ENCODE data around the gene ZNF467. TPM values are rescaled to one million over a fixed set of nuclear protein-coding genes. Genes with fewer than 3 reads are reported as not detected.

The ZNF467 gene
- total and polyA plus RNA-seq, 2 experiments from 2014 or later = 0.10 to 0.40 TPM

DNA sequence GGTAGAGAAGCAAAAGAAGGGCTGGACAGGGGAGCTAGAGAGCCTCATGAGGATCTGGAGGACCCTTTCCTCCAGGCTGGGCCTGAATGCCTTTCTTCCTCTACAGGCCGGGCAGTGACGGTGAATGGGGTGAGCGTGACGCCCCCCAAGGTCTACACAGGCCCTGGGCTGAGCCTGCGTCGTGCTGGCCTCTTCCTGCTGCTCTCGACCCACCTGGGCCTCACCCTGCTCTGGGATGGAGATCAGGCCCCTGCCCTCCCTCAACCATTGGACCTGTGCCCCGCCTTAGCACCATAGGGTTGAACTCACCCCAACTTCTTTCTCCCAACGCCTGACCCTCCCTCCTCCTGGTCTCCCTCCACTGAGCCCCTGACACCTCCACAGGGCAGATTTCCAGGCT is 12.6 kb upstream of the ZNF467 start:
- Histone ChIP-seq H3K79me2 (replicated peaks; ENCODE audit: insufficient read depth) (no peaks in the 10 kb centered on the region), H3K27ac (ENCODE audit: low read depth) (no peak overlapping the region), H3K4me3 (no peak overlapping the region), H3K36me3 (ENCODE audit: insufficient read depth) (no peaks in the 10 kb centered on the region), H3F3A (replicated peaks; ENCODE audit: low read depth) (no peaks in the 10 kb centered on the region), H3K9me2 (ENCODE audit: insufficient read depth) (no peaks in the 10 kb centered on the region), H2AFZ (no peak overlapping the region), H3K27me3 (ENCODE audit: insufficient read depth) (peaks cover 25% of the 10 kb centered on the region), H3K4me1 (ENCODE audit: insufficient read depth) (no peaks in the 10 kb centered on the region; the same call in 1 of the 2 replicates), H3K4me2 (no peak overlapping the region), H4K20me1 (replicated peaks; ENCODE audit: insufficient read depth) (no peaks in the 10 kb centered on the region)
- Mint-ChIP-seq H3K4me3 (no peak overlapping the region), H3K27me3 (ENCODE audit: insufficient read depth, low read depth, poor library complexity) (peaks cover 37% of the 10 kb centered on the region), H3K4me1 (peaks cover 12% of the 10 kb centered on the region), H3K27ac (no peak overlapping the region), H3K9me3 (no peaks in the 10 kb centered on the region), H3K36me3 (ENCODE audit: low read depth) (no peaks in the 10 kb centered on the region)
- DNase-seq (ENCODE audit: low spot score) (no peak), ATAC-seq (no peak)
- TF ChIP-seq ZNF114 (CRISPR knock-in tag; IDR thresholded peaks at IDR 0.05) (no peak), ETS1 (IDR thresholded peaks at IDR 0.05) (no peak), JUNB (IDR thresholded peaks at IDR 0.05; ENCODE audit: unreplicated experiment) (no peak), STAT1 (IDR thresholded peaks at IDR 0.05; ENCODE audit: unreplicated experiment) (no peak)

GRCh38 chr7:149785402-149785801 is 12.0 kb upstream of the ZNF467 start:
- Histone ChIP-seq H4K20me1 (replicated peaks; ENCODE audit: insufficient read depth) (no peaks in the 10 kb centered on the region), H2AFZ (no peak overlapping the region), H3K4me2 (no peak overlapping the region), H3F3A (replicated peaks; ENCODE audit: low read depth) (no peaks in the 10 kb centered on the region), H3K4me3 (no peak overlapping the region), H3K27ac (ENCODE audit: low read depth) (no peak overlapping the region), H3K4me1 (ENCODE audit: insufficient read depth) (no peaks in the 10 kb centered on the region; the same call in 1 of the 2 replicates), H3K36me3 (ENCODE audit: insufficient read depth) (no peaks in the 10 kb centered on the region), H3K79me2 (replicated peaks; ENCODE audit: insufficient read depth) (no peaks in the 10 kb centered on the region), H3K9me2 (ENCODE audit: insufficient read depth) (no peaks in the 10 kb centered on the region), H3K27me3 (ENCODE audit: insufficient read depth) (peaks cover 19% of the 10 kb centered on the region)
- Mint-ChIP-seq H3K36me3 (ENCODE audit: low read depth) (no peaks in the 10 kb centered on the region), H3K4me3 (no peak overlapping the region), H3K4me1 (peaks cover 10% of the 10 kb centered on the region), H3K27ac (no peak overlapping the region), H3K27me3 (ENCODE audit: insufficient read depth, low read depth, poor library complexity) (peaks cover 33% of the 10 kb centered on the region), H3K9me3 (no peaks in the 10 kb centered on the region)
- DNase-seq (ENCODE audit: low spot score) (no peak), ATAC-seq (no peak)
- TF ChIP-seq ETS1 (IDR thresholded peaks at IDR 0.05) = no peak
- no peak for TF ChIP-seq CREB1 (CRISPR knock-in tag; IDR thresholded peaks at IDR 0.05; ENCODE audit: low read depth)
- TF ChIP-seq ZNF331 (CRISPR knock-in tag; IDR thresholded peaks at IDR 0.05; ENCODE audit: low read depth) = no peak
- TF ChIP-seq EZH2phosphoT487 (IDR thresholded peaks at IDR 0.05; ENCODE audit: unreplicated experiment) = no peak
- no peak for TF ChIP-seq EZH2 (IDR thresholded peaks at IDR 0.05; ENCODE audit: low read depth, unreplicated experiment)
- no peak for TF ChIP-seq JUNB (IDR thresholded peaks at IDR 0.05; ENCODE audit: unreplicated experiment)
- no peak for TF ChIP-seq NANOG (IDR thresholded peaks at IDR 0.05; ENCODE audit: borderline replicate concordance)
- TF ChIP-seq, protein P1, sequence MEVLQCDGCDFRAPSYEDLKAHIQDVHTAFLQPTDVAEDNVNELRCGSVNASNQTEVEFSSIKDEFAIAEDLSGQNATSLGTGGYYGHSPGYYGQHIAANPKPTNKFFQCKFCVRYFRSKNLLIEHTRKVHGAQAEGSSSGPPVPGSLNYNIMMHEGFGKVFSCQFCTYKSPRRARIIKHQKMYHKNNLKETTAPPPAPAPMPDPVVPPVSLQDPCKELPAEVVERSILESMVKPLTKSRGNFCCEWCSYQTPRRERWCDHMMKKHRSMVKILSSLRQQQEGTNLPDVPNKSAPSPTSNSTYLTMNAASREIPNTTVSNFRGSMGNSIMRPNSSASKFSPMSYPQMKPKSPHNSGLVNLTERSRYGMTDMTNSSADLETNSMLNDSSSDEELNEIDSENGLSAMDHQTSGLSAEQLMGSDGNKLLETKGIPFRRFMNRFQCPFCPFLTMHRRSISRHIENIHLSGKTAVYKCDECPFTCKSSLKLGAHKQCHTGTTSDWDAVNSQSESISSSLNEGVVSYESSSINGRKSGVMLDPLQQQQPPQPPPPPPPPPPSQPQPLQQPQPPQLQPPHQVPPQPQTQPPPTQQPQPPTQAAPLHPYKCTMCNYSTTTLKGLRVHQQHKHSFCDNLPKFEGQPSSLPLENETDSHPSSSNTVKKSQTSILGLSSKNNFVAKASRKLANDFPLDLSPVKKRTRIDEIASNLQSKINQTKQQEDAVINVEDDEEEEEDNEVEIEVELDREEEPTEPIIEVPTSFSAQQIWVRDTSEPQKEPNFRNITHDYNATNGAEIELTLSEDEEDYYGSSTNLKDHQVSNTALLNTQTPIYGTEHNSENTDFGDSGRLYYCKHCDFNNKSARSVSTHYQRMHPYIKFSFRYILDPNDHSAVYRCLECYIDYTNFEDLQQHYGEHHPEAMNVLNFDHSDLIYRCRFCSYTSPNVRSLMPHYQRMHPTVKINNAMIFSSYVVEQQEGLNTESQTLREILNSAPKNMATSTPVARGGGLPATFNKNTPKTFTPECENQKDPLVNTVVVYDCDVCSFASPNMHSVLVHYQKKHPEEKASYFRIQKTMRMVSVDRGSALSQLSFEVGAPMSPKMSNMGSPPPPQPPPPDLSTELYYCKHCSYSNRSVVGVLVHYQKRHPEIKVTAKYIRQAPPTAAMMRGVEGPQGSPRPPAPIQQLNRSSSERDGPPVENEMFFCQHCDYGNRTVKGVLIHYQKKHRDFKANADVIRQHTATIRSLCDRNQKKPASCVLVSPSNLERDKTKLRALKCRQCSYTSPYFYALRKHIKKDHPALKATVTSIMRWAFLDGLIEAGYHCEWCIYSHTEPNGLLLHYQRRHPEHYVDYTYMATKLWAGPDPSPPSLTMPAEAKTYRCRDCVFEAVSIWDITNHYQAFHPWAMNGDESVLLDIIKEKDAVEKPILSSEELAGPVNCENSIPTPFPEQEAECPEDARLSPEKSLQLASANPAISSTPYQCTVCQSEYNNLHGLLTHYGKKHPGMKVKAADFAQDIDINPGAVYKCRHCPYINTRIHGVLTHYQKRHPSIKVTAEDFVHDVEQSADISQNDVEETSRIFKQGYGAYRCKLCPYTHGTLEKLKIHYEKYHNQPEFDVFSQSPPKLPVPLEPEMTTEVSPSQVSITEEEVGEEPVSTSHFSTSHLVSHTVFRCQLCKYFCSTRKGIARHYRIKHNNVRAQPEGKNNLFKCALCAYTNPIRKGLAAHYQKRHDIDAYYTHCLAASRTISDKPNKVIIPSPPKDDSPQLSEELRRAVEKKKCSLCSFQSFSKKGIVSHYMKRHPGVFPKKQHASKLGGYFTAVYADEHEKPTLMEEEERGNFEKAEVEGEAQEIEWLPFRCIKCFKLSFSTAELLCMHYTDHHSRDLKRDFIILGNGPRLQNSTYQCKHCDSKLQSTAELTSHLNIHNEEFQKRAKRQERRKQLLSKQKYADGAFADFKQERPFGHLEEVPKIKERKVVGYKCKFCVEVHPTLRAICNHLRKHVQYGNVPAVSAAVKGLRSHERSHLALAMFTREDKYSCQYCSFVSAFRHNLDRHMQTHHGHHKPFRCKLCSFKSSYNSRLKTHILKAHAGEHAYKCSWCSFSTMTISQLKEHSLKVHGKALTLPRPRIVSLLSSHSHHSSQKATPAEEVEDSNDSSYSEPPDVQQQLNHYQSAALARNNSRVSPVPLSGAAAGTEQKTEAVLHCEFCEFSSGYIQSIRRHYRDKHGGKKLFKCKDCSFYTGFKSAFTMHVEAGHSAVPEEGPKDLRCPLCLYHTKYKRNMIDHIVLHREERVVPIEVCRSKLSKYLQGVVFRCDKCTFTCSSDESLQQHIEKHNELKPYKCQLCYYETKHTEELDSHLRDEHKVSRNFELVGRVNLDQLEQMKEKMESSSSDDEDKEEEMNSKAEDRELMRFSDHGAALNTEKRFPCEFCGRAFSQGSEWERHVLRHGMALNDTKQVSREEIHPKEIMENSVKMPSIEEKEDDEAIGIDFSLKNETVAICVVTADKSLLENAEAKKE (CRISPR knock-in tag; IDR thresholded peaks at IDR 0.05) = no peak
- TF ChIP-seq STAT1 (IDR thresholded peaks at IDR 0.05; ENCODE audit: unreplicated experiment) = no peak
